Activated CD4-positive, alpha-beta T cell treated with anti-CD3 and anti-CD28 coated beads, Interleukin-2, amount 50 U/mL, for 48 hours (primary cell): ENCODE results near the gene EPS8.
"Not testable (repeated sequence)": the region's sequence is repeated elsewhere in the genome, so short reads cannot be mapped to it uniquely, and the experiment has no call there.

Experiments
- DNase-seq, 2 experiments: peaks; one replicate each; pipeline ENCODE4 v3.0.0-alpha.2; 2020

Gene EPS8

GRCh38 chr12:15796493-15797141, 7.4 kb upstream of the EPS8 start:
- DNase-seq = no peak

- DNase-seq = no peak
These were observed 5.6 kb upstream of the EPS8 start for GRCh38 chr12:15794836-15795235.

DNA sequence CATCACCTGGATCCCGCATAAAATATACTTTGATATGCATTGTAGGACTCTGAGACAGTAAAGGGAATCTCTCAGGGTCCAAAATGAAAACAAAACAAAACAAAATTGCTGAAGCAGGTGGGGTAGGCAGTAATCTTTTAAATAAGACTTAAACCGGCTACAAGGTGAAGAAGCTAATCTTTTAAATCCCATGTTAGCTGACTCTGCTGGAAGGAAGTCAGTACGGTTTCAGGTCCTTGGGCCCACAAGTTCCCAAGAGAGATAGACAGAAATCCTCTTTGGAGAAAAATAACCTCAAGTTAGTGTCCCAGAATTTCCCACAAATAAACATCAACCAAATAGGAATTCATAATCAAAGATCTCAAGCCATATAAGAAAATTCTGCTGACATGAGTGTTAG, 5.0 kb upstream of the EPS8 start:
- DNase-seq = no peak

GRCh38 chr12:15788233-15789219, 662 bp downstream of the EPS8 start:
- peak; percentile 3 to 37 for DNase-seq

DNA sequence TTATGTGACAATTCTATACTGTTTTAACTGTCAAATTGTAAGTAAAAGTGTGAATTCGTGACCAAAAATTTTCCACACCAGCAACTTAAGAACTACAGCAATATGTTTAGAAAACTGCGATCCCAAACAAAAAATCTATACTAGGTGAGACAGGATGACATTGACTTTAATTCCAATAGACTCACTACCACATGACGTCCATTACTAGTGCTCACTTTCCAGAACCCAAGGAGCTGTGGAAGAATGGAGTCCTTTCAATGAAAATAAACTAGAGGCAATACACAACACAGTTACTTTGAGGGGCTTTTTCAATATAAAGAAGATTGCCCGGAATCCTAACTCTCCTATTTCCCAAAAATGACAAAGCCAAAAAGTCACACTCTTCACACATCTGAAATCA, 1.4 kb downstream of the EPS8 start:
- DNase-seq = no peak

DNA sequence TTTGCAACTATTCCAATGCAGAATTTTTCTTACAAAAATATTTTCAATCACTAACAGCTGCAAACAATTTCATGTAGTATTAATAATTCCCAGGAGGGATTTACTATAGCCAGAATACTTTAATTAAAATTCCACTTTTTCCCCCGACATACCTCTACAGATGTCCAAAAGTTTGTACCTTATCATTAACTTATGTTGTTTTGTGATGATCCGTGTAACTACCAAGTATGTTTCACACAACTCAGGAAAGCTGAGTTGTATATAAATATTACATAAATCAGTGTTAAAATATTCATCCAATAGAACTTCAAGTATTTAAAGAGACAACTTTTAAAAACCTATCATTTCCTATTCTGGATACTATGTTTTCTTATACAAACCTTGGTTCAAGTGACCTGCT, 2.4 kb downstream of the EPS8 start:
- no peak for DNase-seq

DNA sequence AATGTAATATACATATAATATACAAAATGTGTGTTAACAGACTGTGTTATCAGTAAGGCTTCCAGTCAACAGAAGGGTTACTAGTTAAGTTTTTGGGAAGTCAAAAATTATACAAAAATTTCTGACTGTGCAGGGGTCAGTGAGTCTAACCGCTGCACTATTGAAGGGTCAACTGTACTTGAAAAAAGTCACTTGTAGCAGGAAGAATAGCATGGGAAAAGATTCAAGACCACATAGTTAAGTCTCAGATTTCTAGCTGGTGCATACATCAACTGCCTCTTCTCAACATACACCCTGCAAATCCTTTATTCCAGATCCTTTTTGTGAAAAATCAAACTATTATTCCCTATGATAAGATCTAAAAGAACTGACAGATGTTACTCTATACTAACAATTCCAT, 5.9 kb downstream of the EPS8 start:
- no peak for DNase-seq

DNA sequence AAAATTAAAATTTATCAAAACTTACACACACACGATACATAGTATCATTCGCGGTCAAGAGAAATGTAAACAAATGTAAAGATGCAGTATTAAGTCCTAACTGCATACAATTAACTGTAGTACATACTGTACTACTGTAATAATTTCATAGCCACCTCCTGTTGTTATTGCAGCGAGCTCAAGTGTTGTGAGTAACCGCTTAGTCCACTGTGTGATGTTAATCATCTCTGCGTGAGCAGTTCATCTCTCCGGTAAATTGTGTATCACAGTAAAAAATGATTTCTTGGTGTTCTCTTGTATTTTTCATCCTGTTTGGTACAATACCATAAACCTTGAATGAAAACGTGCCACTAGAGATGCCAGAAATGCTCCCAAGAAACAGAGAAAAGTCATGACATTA, 6.5 kb downstream of the EPS8 start:
- DNase-seq = no peak

DNA sequence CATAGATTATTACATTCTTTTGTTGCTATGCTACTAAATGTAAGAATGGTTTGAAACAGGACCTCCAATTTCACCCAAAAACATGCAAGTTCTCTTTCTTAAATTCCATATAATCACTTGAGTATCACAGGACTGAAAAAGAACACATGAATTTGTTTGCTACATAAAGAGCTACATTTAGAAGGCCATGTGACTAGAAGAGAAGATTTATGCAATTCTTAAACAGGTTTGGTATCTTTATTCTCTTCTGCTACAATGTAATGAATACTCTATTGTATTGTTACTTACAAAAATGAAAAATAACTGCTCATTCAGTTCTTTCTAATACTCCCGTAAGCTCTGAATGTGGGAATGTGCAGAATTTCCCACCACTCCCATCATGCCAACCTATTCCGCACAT, 9.3 kb downstream of the EPS8 start:
- no peak for DNase-seq

- DNase-seq = no peak
These were observed 11.1 kb downstream of the EPS8 start for GRCh38 chr12:15778126-15778525.

DNA sequence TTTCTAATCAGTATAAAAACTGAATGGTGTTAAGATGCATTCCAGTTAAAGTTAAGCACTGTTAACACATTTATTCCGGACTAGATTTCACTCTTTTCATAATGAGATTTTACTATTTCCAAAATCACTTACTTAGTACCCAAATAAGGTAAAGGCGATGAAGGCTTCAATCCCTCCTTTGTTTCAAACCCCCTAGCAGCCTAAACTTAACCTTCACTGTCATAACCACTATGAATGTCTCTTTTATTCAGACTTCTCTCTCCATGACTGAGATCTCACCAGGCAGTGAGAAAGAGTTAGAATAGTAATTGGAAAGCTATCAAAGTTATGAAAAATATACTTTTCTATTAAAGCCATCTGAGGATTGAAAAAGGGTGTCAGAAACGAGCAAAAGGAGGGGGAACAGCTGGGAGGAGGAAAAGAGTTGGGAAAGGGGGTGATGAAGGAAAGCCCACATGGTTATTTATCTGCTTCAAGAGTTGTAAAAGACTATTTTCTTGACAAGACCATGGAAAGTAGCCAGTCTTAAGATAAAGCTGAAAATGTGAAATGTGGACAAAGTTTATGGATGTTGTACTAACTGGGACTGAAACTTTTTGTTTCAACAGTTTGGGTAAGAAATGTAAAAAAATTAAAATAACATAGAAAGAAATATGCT, 11.7 kb downstream of the EPS8 start:
- DNase-seq = no peak

GRCh38 chr12:15776532-15776931, 12.7 kb downstream of the EPS8 start:
- DNase-seq = no peak

DNA sequence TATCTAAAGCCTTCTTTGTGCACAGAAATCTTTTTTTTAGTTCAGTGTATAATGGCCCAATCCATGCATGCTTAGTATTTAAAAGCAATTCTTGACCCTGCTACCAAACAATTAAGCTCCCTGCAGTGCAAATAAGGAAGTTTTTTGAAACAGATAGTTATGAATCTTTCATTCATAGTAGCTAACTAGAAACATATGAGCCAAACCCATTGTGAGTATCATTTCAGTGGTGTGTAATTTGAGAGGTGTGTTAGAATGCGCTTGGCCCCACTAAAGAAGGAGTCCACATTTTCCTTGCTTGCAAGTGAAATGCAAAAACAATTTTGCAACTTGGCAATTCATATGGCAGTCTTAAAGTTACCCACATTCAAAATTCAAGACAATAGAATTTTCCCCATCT, 14.4 kb downstream of the EPS8 start:
- no peak for DNase-seq

DNA sequence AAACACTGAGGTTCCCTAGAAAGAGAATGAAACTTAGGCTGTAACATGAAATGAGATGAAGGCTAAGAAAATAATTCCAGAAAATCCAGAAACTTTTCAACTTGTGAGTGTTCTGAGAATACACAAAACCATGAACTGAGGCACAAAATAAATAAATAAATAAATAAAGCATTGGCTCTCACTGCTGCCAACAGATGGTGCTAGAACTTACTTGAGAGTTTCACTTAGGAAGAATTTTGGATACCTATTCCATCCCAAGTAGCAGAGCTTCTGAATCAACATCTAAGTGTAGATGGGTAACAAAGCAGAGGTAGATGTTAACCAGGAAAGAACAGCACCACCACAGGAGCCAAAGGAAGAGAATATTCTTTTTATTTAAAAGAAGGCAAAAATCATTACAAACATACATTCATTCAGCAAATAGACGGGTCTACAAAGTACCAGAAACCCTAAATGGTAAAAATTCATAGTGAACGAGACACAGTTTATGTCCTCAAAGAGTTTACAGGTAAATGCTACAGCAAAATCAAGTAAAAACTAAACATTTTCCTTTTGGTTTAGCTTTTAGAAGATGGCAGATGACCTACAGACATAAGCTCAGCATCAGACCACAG, 16.7 kb downstream of the EPS8 start:
- no peak for DNase-seq

GRCh38 chr12:15770581-15770980, 18.6 kb downstream of the EPS8 start:
- DNase-seq = no peak

DNA sequence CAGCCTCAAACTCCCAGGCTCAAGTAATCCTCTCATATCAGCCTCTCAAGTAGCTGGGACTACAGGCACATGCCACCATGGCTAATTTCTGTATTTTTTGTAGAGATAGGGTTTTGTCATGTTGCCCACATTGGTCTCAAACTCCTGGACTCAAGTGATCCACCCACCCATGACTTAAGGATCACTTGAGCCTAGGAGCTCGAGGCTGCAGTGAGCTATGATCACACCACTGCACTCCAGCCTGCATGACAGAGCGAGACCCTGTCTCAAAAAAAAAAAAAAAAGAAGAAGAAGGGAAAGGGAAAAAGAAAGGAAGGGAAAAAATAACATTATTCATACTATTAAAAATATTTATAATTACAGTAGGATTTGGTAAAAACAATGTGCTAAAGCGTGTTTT, 19.2 kb downstream of the EPS8 start:
- no peak for DNase-seq

GRCh38 chr12:15769586-15769985, 19.6 kb downstream of the EPS8 start:
- DNase-seq = no peak

GRCh38 chr12:15767301-15767700, 21.9 kb downstream of the EPS8 start:
- no peak for DNase-seq

GRCh38 chr12:15763328-15763727, 25.9 kb downstream of the EPS8 start:
- no peak for DNase-seq

DNA sequence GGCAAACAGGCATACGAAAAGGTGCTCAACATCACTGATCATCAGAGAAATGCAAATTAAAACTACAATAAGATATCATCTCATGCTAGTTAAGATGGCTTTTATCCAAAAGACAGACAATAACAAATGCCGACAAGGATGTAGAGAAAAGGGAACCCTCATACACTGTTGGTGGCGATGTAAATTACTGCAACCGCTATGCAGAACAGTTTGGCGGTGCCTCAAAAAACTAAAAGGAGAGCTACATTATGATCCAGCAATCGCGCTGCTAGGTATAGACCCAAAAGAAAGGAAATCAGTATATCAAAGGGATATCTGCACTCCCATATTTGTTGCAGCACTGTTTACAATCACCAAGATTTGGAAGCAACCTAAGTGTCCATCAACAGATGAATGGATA, 27.0 kb downstream of the EPS8 start:
- DNase-seq = not testable (repeated sequence)

- no peak for DNase-seq
These were observed 31.5 kb downstream of the EPS8 start for GRCh38 chr12:15757553-15758255.

GRCh38 chr12:15756822-15757221, 32.4 kb downstream of the EPS8 start:
- DNase-seq = no peak

DNA sequence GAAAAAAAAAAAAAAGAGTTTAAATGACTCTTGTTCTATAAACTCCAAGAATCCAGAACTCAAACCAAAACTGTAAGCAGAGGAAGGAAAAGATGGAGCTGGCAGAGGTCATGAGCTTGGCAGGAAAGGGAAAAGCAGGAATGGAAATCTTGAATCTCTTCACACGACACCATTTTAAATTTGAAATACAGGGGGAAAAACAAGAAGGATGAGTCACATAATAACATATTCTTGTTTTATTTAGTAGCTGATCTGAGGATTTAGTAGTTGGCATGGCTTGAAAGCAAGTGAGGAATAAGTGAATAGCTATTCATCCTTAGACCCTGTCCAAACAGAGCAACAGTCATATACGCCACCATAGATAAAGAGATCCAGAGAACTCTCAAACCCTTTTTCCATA, 35.0 kb downstream of the EPS8 start:
- no peak for DNase-seq
